ENCODE measurements around the gene AURKB.
A peak's percentile ranks its signal among the peaks of the same experiment; 100 is the strongest.

The AURKB gene

GRCh38 chr17:8160741-8161221 lies 49.6 kb downstream of the AURKB start:
- peak; percentile 35 for DNase-seq

GRCh38 chr17:8160224-8160577 lies 50.2 kb downstream of the AURKB start:
- no peak for DNase-seq

GRCh38 chr17:8159459-8160223 lies 50.7 kb downstream of the AURKB start:
- no peak for DNase-seq

GRCh38 chr17:8159032-8159400 lies 51.4 kb downstream of the AURKB start:
- peak; percentile 29 for DNase-seq

GRCh38 chr17:8158267-8159031 lies 51.9 kb downstream of the AURKB start:
- DNase-seq = peak; percentile 91

- peak; percentile 100 for DNase-seq
Measured at GRCh38 chr17:8156246-8156992, 54.0 kb downstream of the AURKB start.

- DNase-seq = no peak
Measured at GRCh38 chr17:8155996-8156245, 54.5 kb downstream of the AURKB start.

GRCh38 chr17:8155231-8155995 lies 55.0 kb downstream of the AURKB start:
- peak; percentile 51 for DNase-seq

All from CD4-positive, alpha-beta T cell treated with Interleukin-10 for 1 hour (primary cell).